ENCODE measurements around the gene PLAU.

- TF ChIP-seq, protein P1, sequence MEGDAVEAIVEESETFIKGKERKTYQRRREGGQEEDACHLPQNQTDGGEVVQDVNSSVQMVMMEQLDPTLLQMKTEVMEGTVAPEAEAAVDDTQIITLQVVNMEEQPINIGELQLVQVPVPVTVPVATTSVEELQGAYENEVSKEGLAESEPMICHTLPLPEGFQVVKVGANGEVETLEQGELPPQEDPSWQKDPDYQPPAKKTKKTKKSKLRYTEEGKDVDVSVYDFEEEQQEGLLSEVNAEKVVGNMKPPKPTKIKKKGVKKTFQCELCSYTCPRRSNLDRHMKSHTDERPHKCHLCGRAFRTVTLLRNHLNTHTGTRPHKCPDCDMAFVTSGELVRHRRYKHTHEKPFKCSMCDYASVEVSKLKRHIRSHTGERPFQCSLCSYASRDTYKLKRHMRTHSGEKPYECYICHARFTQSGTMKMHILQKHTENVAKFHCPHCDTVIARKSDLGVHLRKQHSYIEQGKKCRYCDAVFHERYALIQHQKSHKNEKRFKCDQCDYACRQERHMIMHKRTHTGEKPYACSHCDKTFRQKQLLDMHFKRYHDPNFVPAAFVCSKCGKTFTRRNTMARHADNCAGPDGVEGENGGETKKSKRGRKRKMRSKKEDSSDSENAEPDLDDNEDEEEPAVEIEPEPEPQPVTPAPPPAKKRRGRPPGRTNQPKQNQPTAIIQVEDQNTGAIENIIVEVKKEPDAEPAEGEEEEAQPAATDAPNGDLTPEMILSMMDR (IDR thresholded peaks at IDR 0.05), result no peak
- no peak for TF ChIP-seq POLR2A (IDR thresholded peaks at IDR 0.05)
These were observed 21.9 kb upstream of the PLAU start for GRCh38 chr10:73889014-73889413.

Measured in upper lobe of left lung (tissue), 4 donors.